ENCODE results near the gene SLC16A5.
"Not testable (repeated sequence)": the region's sequence is repeated elsewhere in the genome, so short reads cannot be mapped to it uniquely, and the experiment has no call there.

Gene SLC16A5

DNA sequence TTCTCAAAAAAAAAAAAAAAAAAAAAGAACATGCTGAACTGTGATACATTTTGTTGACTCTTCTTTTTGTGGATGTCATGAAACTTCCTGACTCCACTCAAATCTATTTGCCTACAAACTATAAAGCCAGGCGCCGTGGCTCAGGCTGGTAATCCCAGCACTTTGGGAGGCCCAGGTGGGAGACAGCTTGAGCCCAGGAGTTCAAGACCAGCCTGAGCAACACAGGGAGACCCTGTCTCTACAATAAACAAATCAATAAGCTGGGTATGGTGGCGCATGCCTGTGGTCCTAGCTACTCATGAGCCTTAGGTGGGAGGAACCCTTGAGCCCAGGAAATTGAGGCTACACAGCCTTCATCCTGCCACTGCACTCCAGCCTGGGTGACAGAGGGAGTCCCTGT, 45.2 kb downstream of the SLC16A5 start:
- Histone ChIP-seq H3K9me3 (ENCODE audit: control insufficient read depth, low read length) (no peaks in the 10 kb centered on the region), H3K27me3 (replicated peaks; ENCODE audit: control insufficient read depth, insufficient read depth, low read length, poor library complexity, severe bottlenecking) (no peaks in the 10 kb centered on the region), H3K4me3 (ENCODE audit: insufficient read depth, low read depth, low read length, poor library complexity, severe bottlenecking) (no peak overlapping the region), H3K4me1 (ENCODE audit: control insufficient read depth, insufficient read depth, low read length, poor library complexity, severe bottlenecking) (peaks cover 11% of the 10 kb centered on the region), H3K36me3 (ENCODE audit: control insufficient read depth, insufficient read depth, low read length) (peaks cover 15% of the 10 kb centered on the region), H3K27ac (ENCODE audit: insufficient read depth, low read length, poor library complexity, severe bottlenecking) (no peak overlapping the region)
- DNase-seq, result no peak

DNA sequence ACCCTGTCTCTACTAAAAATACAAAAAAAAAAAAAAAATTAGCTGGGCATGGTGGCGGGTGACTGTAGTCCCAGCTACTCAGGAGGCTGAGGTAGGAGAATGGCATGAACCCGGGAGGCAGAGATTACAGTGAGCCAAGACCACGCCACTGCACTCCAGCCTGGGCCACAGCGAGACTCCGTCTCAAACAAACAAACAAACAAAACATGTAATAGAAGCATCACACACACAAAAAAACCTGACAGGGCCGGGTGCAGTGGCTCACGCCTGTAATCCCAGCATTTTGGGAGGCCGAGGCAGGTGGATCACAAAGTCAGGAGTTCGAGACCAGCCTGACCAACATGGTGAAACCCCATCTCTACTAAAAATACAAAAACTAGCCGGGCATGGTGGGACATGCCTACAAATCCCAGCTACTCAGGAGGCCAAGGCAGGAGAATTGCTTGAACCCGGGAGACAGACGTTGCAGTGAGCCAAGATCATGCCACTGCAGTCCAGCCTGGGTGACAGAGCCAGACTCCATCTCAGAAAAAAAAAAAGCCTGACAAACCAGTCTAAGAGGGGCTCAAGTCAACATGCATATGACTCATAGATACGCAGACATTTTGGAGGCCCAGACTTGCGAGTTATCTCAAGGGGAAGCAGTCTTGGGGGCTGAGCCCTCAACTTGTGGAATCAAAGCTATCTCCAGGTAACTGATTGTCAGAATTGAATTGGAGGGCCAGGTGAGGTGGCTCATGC, 46.0 kb downstream of the SLC16A5 start:
- H3K36me3 ChIP-seq (ENCODE audit: control insufficient read depth, insufficient read depth, low read length), result peaks cover 15% of the 10 kb centered on the region
- DNase-seq; H3K9me3 ChIP-seq (ENCODE audit: control insufficient read depth, low read length); H3K4me3 ChIP-seq (ENCODE audit: insufficient read depth, low read depth, low read length, poor library complexity, severe bottlenecking); H3K27me3 ChIP-seq (replicated peaks; ENCODE audit: control insufficient read depth, insufficient read depth, low read length, poor library complexity, severe bottlenecking); H3K27ac ChIP-seq (ENCODE audit: insufficient read depth, low read length, poor library complexity, severe bottlenecking): not testable (repeated sequence)
- peaks cover 11% of the 10 kb centered on the region for H3K4me1 ChIP-seq (ENCODE audit: control insufficient read depth, insufficient read depth, low read length, poor library complexity, severe bottlenecking)

DNA sequence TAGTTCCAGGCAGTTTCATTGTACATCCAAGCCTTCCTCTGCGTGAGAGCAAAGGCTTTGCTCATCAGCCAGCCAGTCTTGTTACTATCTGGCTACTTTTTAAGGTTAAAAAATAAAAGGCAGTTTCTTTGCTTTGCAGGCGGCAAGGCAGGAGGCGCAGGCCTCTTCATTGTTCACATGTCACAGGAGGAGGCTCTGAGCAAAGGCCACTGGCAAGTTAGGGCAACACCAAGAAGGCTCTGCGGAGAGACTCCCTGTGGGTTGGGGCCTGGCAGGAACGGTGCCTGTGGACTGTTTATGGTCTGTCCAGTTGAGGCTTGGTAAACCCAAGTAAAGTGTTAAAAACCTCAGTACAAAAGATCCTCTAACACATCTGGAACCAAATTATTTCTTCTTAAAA, 47.7 kb downstream of the SLC16A5 start:
- Histone ChIP-seq H3K4me3 (ENCODE audit: insufficient read depth, low read depth, low read length, poor library complexity, severe bottlenecking) (no peak overlapping the region), H3K9me3 (ENCODE audit: control insufficient read depth, low read length) (no peaks in the 10 kb centered on the region), H3K27me3 (replicated peaks; ENCODE audit: control insufficient read depth, insufficient read depth, low read length, poor library complexity, severe bottlenecking) (no peaks in the 10 kb centered on the region), H3K4me1 (ENCODE audit: control insufficient read depth, insufficient read depth, low read length, poor library complexity, severe bottlenecking) (peaks cover 6% of the 10 kb centered on the region), H3K36me3 (ENCODE audit: control insufficient read depth, insufficient read depth, low read length) (peaks cover 7% of the 10 kb centered on the region), H3K27ac (ENCODE audit: insufficient read depth, low read length, poor library complexity, severe bottlenecking) (no peak overlapping the region)
- no peak for DNase-seq

DNA sequence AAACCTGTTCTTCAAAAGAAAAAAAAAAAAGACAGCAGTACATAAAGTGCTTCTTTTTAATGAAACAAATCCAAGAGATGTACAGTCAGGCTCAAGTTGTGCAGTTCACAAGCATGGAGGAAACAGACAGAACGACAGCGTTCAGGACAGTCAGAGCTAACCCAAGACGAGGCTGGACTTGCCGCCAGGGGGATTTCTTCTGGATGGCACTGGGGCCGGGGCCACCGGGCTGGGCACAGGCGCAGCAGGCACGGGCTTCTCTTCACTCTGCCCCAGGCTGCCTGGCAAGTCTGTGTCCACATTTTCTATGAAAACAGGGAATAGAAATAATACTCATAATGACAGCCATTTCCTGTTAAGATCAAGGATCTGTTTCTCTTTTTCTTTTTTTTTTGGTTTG, 48.2 kb downstream of the SLC16A5 start:
- Histone ChIP-seq H3K9me3 (ENCODE audit: control insufficient read depth, low read length) (no peaks in the 10 kb centered on the region), H3K4me3 (ENCODE audit: insufficient read depth, low read depth, low read length, poor library complexity, severe bottlenecking) (no peak overlapping the region), H3K27ac (ENCODE audit: insufficient read depth, low read length, poor library complexity, severe bottlenecking) (no peak overlapping the region), H3K36me3 (ENCODE audit: control insufficient read depth, insufficient read depth, low read length) (peaks cover 7% of the 10 kb centered on the region), H3K4me1 (ENCODE audit: control insufficient read depth, insufficient read depth, low read length, poor library complexity, severe bottlenecking) (peaks cover under 1% of the 10 kb centered on the region), H3K27me3 (replicated peaks; ENCODE audit: control insufficient read depth, insufficient read depth, low read length, poor library complexity, severe bottlenecking) (no peaks in the 10 kb centered on the region)
- DNase-seq, result no peak

DNA sequence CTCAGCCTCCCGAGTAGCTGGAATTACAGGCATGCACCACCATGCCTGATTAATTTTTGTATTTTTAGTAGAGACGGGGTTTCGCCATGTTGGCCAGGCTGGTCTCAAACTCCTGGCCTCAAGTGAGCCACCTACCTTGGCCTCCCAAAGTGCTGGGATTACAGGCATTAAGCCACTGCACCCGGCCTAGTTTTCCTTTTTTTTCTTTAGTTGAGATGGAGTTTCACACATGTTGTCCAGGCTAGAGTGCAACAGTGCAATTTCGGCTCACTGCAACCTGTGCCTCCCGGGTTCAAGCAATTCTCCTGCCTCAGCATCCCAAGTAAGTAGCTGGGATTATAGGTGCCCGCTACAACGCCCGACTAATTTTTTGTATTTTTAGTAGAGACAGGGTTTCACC, 50.0 kb downstream of the SLC16A5 start:
- H3K27ac ChIP-seq (ENCODE audit: insufficient read depth, low read length, poor library complexity, severe bottlenecking); DNase-seq; H3K4me3 ChIP-seq (ENCODE audit: insufficient read depth, low read depth, low read length, poor library complexity, severe bottlenecking); H3K9me3 ChIP-seq (ENCODE audit: control insufficient read depth, low read length); H3K4me1 ChIP-seq (ENCODE audit: control insufficient read depth, insufficient read depth, low read length, poor library complexity, severe bottlenecking); H3K27me3 ChIP-seq (replicated peaks; ENCODE audit: control insufficient read depth, insufficient read depth, low read length, poor library complexity, severe bottlenecking); H3K36me3 ChIP-seq (ENCODE audit: control insufficient read depth, insufficient read depth, low read length): not testable (repeated sequence)

DNA sequence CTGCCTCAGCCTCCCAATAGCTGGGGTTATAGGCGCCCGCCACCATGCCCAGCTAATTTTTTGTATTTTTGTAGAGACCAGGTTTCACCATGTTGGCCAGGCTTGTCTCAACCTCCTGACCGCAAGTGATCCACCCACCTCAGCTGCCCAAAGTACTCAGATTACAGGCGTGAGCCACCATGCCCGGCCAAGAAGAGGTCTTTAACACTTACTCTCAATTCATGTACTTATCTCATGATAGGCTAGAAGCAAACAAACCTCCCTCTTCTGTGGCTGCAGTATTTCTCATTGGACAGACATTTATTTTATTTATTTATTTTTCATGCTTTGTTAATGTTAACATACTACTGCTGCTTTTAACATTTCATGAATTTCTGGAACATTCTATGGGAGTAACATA, 50.8 kb downstream of the SLC16A5 start:
- no peaks in the 10 kb centered on the region for H3K9me3 ChIP-seq (ENCODE audit: control insufficient read depth, low read length)
- no peaks in the 10 kb centered on the region for H3K4me1 ChIP-seq (ENCODE audit: control insufficient read depth, insufficient read depth, low read length, poor library complexity, severe bottlenecking)
- H3K27ac ChIP-seq (ENCODE audit: insufficient read depth, low read length, poor library complexity, severe bottlenecking), result no peak overlapping the region
- no peak for DNase-seq
- H3K27me3 ChIP-seq (replicated peaks; ENCODE audit: control insufficient read depth, insufficient read depth, low read length, poor library complexity, severe bottlenecking), result no peaks in the 10 kb centered on the region
- peaks cover 7% of the 10 kb centered on the region for H3K36me3 ChIP-seq (ENCODE audit: control insufficient read depth, insufficient read depth, low read length)
- H3K4me3 ChIP-seq (ENCODE audit: insufficient read depth, low read depth, low read length, poor library complexity, severe bottlenecking), result no peak overlapping the region

DNA sequence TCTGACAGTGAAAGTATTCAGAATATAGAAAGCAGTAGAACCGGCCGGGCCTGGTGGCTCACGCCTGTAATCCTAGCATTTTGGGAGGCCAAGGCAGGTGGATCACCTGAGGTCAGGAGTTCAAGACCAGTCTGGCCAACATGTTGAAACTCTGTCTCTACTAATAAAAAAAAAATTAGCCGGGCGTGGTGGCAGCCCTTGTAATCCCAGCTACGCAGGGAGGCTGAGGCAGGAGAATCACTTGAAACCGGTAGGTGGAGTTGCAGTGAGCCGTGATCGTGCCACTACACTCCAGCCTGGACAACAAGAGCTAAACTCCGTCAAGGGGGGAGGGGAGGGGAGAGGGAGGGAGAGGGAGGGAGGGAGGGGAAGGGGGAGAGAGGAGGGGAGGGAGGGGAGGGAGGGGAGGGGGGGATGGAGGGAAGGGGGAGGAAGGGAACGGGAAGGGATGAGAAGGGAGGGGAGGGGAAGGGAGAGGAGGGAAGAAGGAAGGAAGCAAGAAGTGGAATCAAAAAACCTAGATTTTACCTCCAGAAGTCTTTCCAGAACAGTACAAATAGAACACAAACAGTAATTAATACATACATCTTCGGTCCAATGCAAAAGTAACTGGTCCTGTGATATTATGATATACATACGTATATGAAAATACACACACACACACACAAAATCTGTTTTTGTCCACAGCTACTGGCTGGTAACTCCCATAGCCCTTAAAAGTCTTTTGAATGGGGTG, 54.6 kb downstream of the SLC16A5 start:
- no peak for DNase-seq
- Histone ChIP-seq H3K27me3 (replicated peaks; ENCODE audit: control insufficient read depth, insufficient read depth, low read length, poor library complexity, severe bottlenecking) (no peaks in the 10 kb centered on the region), H3K4me3 (ENCODE audit: insufficient read depth, low read depth, low read length, poor library complexity, severe bottlenecking) (no peak overlapping the region), H3K4me1 (ENCODE audit: control insufficient read depth, insufficient read depth, low read length, poor library complexity, severe bottlenecking) (no peaks in the 10 kb centered on the region), H3K9me3 (ENCODE audit: control insufficient read depth, low read length) (no peaks in the 10 kb centered on the region), H3K27ac (ENCODE audit: insufficient read depth, low read length, poor library complexity, severe bottlenecking) (no peak overlapping the region), H3K36me3 (ENCODE audit: control insufficient read depth, insufficient read depth, low read length) (peaks cover 27% of the 10 kb centered on the region)

DNA sequence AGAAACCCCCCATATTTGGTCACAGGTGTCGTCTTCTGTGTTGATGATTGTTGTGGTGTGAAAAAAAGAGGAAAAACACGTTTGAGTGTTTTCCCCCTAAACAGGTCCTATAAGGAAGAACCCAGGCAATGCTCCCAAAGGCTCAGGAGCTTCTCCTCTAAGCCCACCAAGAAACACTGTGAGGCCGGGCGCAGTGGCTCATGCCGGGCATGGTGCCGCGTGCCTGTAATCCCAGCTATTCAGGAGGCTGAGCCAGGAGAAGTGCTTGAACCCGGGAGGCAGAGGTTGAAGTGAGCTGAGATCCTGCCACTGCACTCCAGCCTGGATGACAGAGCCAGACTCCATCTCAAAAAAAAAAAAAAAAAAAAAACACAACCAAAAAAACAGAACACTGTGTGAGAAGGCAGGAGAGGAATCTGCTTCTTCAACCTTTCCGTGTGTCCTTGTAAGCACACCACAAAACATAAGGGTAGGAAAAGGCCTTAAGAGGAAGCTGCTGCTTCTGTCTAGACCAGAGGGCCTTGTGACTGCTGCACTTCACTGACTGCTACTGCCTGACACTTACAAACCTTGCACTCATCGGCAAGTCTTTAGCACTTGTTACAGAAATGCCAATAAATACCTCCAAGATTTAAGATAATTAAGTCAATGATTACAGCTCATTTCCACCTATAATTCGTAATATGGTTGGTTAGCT, 57.2 kb downstream of the SLC16A5 start:
- Histone ChIP-seq H3K4me3 (ENCODE audit: insufficient read depth, low read depth, low read length, poor library complexity, severe bottlenecking) (no peak overlapping the region), H3K36me3 (ENCODE audit: control insufficient read depth, insufficient read depth, low read length) (peaks cover 35% of the 10 kb centered on the region), H3K27ac (ENCODE audit: insufficient read depth, low read length, poor library complexity, severe bottlenecking) (no peak overlapping the region), H3K9me3 (ENCODE audit: control insufficient read depth, low read length) (no peaks in the 10 kb centered on the region), H3K27me3 (replicated peaks; ENCODE audit: control insufficient read depth, insufficient read depth, low read length, poor library complexity, severe bottlenecking) (no peaks in the 10 kb centered on the region), H3K4me1 (ENCODE audit: control insufficient read depth, insufficient read depth, low read length, poor library complexity, severe bottlenecking) (no peaks in the 10 kb centered on the region)
- no peak for DNase-seq

DNA sequence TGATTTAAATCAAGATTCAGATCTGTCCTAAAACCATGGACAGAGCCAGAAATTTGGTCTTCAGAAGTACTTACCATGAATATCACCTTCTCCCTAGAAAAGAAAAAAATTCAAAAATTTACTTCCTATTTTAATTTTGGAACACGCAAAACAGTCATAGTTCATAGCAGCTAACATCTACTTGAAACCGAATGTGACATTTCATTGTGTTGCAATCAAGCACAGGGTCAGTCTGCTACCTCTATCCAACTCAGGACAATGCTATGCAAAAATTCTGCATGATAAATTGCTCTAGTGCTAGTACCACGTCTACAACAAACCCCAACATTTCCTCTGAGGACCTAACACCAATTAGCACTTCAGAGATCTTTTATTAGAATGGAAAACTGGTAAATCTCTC, 58.8 kb downstream of the SLC16A5 start:
- Histone ChIP-seq H3K4me3 (ENCODE audit: insufficient read depth, low read depth, low read length, poor library complexity, severe bottlenecking) (no peak overlapping the region), H3K36me3 (ENCODE audit: control insufficient read depth, insufficient read depth, low read length) (peaks cover 35% of the 10 kb centered on the region), H3K27ac (ENCODE audit: insufficient read depth, low read length, poor library complexity, severe bottlenecking) (no peak overlapping the region), H3K27me3 (replicated peaks; ENCODE audit: control insufficient read depth, insufficient read depth, low read length, poor library complexity, severe bottlenecking) (no peaks in the 10 kb centered on the region), H3K4me1 (ENCODE audit: control insufficient read depth, insufficient read depth, low read length, poor library complexity, severe bottlenecking) (peaks cover 3% of the 10 kb centered on the region), H3K9me3 (ENCODE audit: control insufficient read depth, low read length) (no peaks in the 10 kb centered on the region)
- no peak for DNase-seq

All from effector memory CD4-positive, alpha-beta T cell (primary cell).